Measurements from ENCODE around the gene DCAF8.

Gene DCAF8

GRCh38 chr1:160168016-160168415 is 94.3 kb downstream of the DCAF8 start:
- no peak for DNase-seq

GRCh38 chr1:160167580-160167979 is 94.8 kb downstream of the DCAF8 start:
- DNase-seq: no peak

- no peak for DNase-seq
Observed at GRCh38 chr1:160167056-160167455, 95.3 kb downstream of the DCAF8 start.

DNA sequence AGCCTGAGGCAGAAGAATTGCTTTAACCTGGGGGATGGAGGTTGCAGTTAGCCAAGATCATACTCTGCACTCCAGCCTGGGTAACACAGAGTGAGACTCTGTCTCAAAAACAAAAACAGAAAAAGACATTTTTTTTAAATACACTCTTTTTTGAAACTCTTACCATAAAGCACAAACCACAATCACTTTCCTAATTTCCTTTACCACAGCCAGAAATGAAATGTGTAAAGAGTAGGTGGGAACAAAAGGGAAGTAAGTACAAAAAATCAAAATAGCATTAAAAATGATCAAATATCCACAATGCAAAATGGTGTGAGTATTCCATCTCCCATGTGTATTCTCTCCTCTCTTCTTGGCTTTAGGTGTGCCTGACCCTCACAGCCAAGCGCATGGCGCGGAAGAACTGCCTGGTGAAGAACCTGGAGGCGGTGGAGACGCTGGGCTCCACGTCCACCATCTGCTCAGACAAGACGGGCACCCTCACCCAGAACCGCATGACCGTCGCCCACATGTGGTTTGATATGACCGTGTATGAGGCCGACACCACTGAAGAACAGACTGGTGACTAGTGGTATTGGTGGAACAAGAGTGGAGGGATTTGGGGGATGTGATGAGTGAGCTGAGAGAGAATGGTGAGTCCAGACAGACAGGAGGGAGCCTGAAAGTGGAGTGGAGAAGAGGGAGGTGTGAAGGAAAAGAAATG is 96.0 kb downstream of the DCAF8 start:
- DNase-seq: no peak
